HG02571 (cell line): ENCODE results near the gene GRK6.

Experiments used
- ATAC-seq: cut with Tn5 transposase; IDR thresholded peaks from one replicate; pipeline ENCODE4 v1.9.1; 2021; ENCODE audit warnings: mild to moderate bottlenecking, moderate library complexity; ENCODE audit not compliant: unreplicated experiment

Gene GRK6

GRCh38 chr5:177425196-177425800 lies 1.2 kb upstream of the GRK6 start:
- no peak for ATAC-seq

- ATAC-seq = peak; percentile 80
Measured at GRCh38 chr5:177425801-177426565, 493 bp upstream of the GRK6 start.

- ATAC-seq = no peak
Measured at GRCh38 chr5:177427211-177427822, 841 bp downstream of the GRK6 start.

GRCh38 chr5:177427919-177428573 lies 1.6 kb downstream of the GRK6 start:
- no peak for ATAC-seq

GRCh38 chr5:177428574-177429217 lies 2.2 kb downstream of the GRK6 start:
- no peak for ATAC-seq

- ATAC-seq = no peak
Measured at GRCh38 chr5:177429248-177430040, 3.0 kb downstream of the GRK6 start.

GRCh38 chr5:177430140-177430951 lies 3.9 kb downstream of the GRK6 start:
- no peak for ATAC-seq

GRCh38 chr5:177430972-177431316 lies 4.5 kb downstream of the GRK6 start:
- ATAC-seq = no peak

- ATAC-seq = peak; percentile 33
Measured at GRCh38 chr5:177431317-177432142, 5.1 kb downstream of the GRK6 start.

- ATAC-seq = no peak
Measured at GRCh38 chr5:177432143-177432838, 5.8 kb downstream of the GRK6 start.

GRCh38 chr5:177432839-177433657 lies 6.6 kb downstream of the GRK6 start:
- ATAC-seq = no peak

- no peak for ATAC-seq
Measured at GRCh38 chr5:177433658-177434217, 7.3 kb downstream of the GRK6 start.

GRCh38 chr5:177434437-177434836 lies 8.0 kb downstream of the GRK6 start:
- ATAC-seq = no peak

- no peak for ATAC-seq
Measured at GRCh38 chr5:177434942-177435738, 8.7 kb downstream of the GRK6 start.

- ATAC-seq = no peak
Measured at GRCh38 chr5:177435847-177436536, 9.5 kb downstream of the GRK6 start.

- no peak for ATAC-seq
Measured at GRCh38 chr5:177437623-177438022, 11.1 kb downstream of the GRK6 start.
